ENCODE results near the gene GGPS1. TPM values are rescaled to one million over a fixed set of nuclear protein-coding genes. Genes with fewer than 3 reads are reported as not detected.
A peak's percentile ranks its signal among the peaks of the same experiment; 100 is the strongest.
"Not testable (repeated sequence)": the region's sequence is repeated elsewhere in the genome, so short reads cannot be mapped to it uniquely, and the experiment has no call there.

Gene GGPS1
- total RNA-seq, 1 donor from 2014 or later, result 65.1 TPM

DNA sequence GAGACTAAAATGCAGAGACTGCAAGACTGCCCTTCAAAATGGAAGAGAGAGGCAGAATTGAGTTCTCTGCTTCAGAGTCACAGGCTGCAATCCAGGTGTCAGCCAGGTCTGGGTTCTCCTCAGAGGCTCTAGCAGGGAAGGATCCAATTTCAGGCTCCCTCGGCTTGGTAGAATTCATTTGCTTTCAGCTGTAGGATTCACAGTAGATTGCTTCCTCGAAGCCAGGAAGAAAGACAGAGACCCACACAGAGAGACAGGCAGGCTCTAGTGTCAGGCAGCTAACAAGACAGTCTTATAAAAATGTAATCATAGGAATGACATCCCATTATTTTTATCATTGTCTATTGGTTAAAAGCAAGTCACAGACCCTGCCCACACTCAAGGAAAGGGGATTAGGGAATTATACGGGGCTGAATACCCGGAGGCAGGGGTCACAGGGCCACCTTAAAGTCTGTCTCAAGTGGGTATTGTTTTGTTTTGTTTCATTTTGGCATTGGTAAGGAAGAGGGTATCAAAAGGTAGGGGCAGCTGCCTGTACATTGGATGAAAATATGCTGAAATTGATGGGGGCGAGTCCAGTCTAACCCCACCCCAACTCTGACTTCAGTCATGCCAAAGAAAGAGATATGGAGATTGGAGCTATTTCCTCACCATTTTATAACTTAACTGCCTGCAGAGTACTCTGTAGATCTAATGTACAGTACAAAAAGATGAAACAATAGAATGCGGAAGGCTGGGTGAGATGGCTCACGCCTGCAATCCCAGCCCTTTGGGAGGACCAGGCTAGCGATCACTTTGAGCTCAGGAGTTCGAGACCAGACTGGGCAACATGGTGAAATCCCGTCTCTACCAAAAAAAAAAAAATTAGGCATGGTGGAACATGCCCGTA is 29.4 kb downstream of the GGPS1 start:
- Histone ChIP-seq H3K4me3 (peak overlapping the region; percentile 12), H3K4me1 (peaks cover 15% of the 10 kb centered on the region), H3K9ac (no peak overlapping the region), H3K9me3 (ENCODE audit: low read depth) (no peaks in the 10 kb centered on the region), H3K36me3 (no peaks in the 10 kb centered on the region), H2AFZ (replicated peaks) (peak overlapping the region; percentile 12), H3F3A (ENCODE audit: low read depth) (peaks cover 16% of the 10 kb centered on the region), H3K79me2 (ENCODE audit: low read depth) (no peaks in the 10 kb centered on the region), H3K4me2 (peak overlapping the region; percentile 55), H3K27me3 (no peaks in the 10 kb centered on the region), H4K20me1 (ENCODE audit: low read depth) (no peaks in the 10 kb centered on the region), H3K27ac (no peak overlapping the region)
- Mint-ChIP-seq H3K9me3 (no peaks in the 10 kb centered on the region), H3K4me1 (peaks cover 14% of the 10 kb centered on the region), H3K27ac (peak overlapping the region; percentile 9), H3K27me3 (ENCODE audit: insufficient read depth, low read depth) (no peaks in the 10 kb centered on the region), H3K4me3 (peak overlapping the region; percentile 14), H3K36me3 (no peaks in the 10 kb centered on the region)
- TF ChIP-seq, protein P1, sequence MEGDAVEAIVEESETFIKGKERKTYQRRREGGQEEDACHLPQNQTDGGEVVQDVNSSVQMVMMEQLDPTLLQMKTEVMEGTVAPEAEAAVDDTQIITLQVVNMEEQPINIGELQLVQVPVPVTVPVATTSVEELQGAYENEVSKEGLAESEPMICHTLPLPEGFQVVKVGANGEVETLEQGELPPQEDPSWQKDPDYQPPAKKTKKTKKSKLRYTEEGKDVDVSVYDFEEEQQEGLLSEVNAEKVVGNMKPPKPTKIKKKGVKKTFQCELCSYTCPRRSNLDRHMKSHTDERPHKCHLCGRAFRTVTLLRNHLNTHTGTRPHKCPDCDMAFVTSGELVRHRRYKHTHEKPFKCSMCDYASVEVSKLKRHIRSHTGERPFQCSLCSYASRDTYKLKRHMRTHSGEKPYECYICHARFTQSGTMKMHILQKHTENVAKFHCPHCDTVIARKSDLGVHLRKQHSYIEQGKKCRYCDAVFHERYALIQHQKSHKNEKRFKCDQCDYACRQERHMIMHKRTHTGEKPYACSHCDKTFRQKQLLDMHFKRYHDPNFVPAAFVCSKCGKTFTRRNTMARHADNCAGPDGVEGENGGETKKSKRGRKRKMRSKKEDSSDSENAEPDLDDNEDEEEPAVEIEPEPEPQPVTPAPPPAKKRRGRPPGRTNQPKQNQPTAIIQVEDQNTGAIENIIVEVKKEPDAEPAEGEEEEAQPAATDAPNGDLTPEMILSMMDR (IDR thresholded peaks at IDR 0.05), result no peak
- TF ChIP-seq EZH2phosphoT487 (IDR thresholded peaks at IDR 0.05) (no peak), EZH2 (IDR thresholded peaks at IDR 0.05) (no peak)
- DNase-seq (ENCODE audit: low spot score), result peak; percentile 68

DNA sequence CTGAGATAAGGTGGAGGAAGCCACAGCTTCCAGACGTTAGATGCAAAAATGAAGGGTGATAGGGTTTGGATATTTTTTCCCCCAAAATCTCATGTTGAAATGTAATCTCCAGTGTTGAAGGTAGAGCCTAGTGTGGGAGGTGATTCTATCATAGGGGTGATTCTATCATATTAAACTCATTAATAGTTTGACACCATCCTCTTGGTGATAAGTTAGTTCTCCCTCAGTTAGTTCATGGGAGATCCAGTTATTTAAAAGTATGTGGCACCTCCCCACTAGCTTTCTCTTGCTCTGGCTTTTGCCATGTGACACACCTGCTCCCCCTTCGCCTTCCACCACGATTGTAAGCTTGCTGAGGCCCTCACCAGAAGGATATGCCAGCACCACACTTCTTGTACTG is 30.5 kb downstream of the GGPS1 start:
- no peak overlapping the region for H2AFZ ChIP-seq (replicated peaks)
- Mint-ChIP-seq H3K9me3 (no peaks in the 10 kb centered on the region), H3K4me3 (no peak overlapping the region), H3K36me3 (no peaks in the 10 kb centered on the region), H3K4me1 (peaks cover 14% of the 10 kb centered on the region), H3K27me3 (ENCODE audit: insufficient read depth, low read depth) (no peaks in the 10 kb centered on the region), H3K27ac (no peak overlapping the region)
- H3K27me3 ChIP-seq, result no peaks in the 10 kb centered on the region
- H3K4me1 ChIP-seq, result peaks cover 15% of the 10 kb centered on the region
- no peaks in the 10 kb centered on the region for H4K20me1 ChIP-seq (ENCODE audit: low read depth)
- no peak for DNase-seq (ENCODE audit: low spot score)
- no peak overlapping the region for H3K27ac ChIP-seq
- H3K79me2 ChIP-seq (ENCODE audit: low read depth), result no peaks in the 10 kb centered on the region
- no peak overlapping the region for H3K4me2 ChIP-seq
- no peak overlapping the region for H3K9ac ChIP-seq
- no peaks in the 10 kb centered on the region for H3K36me3 ChIP-seq
- H3K4me3 ChIP-seq, result no peak overlapping the region
- peaks cover 16% of the 10 kb centered on the region for H3F3A ChIP-seq (ENCODE audit: low read depth)
- TF ChIP-seq EZH2 (IDR thresholded peaks at IDR 0.05) (no peak), EZH2phosphoT487 (IDR thresholded peaks at IDR 0.05) (no peak)
- TF ChIP-seq, protein P1 (IDR thresholded peaks at IDR 0.05), result no peak
- H3K9me3 ChIP-seq (ENCODE audit: low read depth), result no peaks in the 10 kb centered on the region

DNA sequence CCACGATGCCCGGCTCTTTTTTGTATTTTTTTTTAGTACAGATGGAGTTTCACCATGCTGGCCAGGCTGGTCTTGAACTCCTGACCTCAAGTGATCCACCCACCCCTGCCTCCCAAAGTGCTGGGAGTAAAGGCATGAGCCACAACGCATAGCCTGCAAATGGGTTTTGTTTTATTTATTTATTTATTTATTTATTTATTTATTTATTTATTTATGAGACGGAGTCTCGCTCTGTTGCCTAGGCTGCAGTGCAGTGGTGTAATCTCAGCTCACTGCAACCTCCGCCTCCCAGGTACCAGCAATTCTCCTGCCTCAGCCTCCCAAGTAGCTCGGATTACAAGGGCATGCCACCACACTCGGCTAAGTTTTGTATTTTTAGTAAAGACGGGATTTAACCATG is 35.8 kb downstream of the GGPS1 start:
- H3K9me3 ChIP-seq (ENCODE audit: low read depth); DNase-seq (ENCODE audit: low spot score); H4K20me1 ChIP-seq (ENCODE audit: low read depth); H3K9ac ChIP-seq; H3K27me3 ChIP-seq; H3K36me3 ChIP-seq; H3K4me2 ChIP-seq; H3K27me3 Mint-ChIP-seq (ENCODE audit: insufficient read depth, low read depth); H3K36me3 Mint-ChIP-seq; H3K9me3 Mint-ChIP-seq; H3K4me3 Mint-ChIP-seq; H3K27ac ChIP-seq; H2AFZ ChIP-seq (replicated peaks); H3K4me1 ChIP-seq; H3K4me3 ChIP-seq; H3K27ac Mint-ChIP-seq: not testable (repeated sequence)
- peaks cover 15% of the 10 kb centered on the region for H3K4me1 Mint-ChIP-seq
- H3K79me2 ChIP-seq (ENCODE audit: low read depth), result peaks cover 17% of the 10 kb centered on the region
- H3F3A ChIP-seq (ENCODE audit: low read depth), result peaks cover 13% of the 10 kb centered on the region

DNA sequence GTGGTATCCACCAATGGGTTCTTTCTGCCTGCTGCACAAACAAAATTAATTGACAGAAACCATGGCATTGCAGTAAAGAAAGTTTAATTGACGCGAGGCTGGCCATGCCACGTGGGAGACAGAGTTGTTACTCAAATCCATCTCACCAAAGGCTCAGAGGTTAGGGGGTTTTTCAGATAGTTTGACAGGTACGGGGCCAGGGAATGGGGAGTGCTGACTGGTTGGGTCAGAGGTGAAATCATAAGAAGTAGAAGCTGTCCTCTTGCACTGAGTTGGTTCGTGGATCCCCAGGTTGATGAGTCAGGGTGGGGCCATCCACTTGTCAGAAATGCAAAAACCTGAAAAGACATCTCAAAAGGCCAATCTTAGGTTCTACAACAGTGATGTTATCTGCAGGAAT is 37.9 kb downstream of the GGPS1 start:
- no peaks in the 10 kb centered on the region for H3K9me3 Mint-ChIP-seq
- TF ChIP-seq EZH2phosphoT487 (IDR thresholded peaks at IDR 0.05) (no peak), EZH2 (IDR thresholded peaks at IDR 0.05) (no peak)
- TF ChIP-seq, protein P1 (IDR thresholded peaks at IDR 0.05), result no peak
- H4K20me1 ChIP-seq (ENCODE audit: low read depth), result no peaks in the 10 kb centered on the region
- peaks cover 38% of the 10 kb centered on the region for H3K79me2 ChIP-seq (ENCODE audit: low read depth)
- no peak overlapping the region for H3K4me2 ChIP-seq
- H3K27ac ChIP-seq, result no peak overlapping the region
- peaks cover 15% of the 10 kb centered on the region for H3K4me1 Mint-ChIP-seq
- DNase-seq (ENCODE audit: low spot score), result no peak
- no peak overlapping the region for H3K27ac Mint-ChIP-seq
- H3K9ac ChIP-seq, result no peak overlapping the region
- no peaks in the 10 kb centered on the region for H3K36me3 ChIP-seq
- no peaks in the 10 kb centered on the region for H3K27me3 Mint-ChIP-seq (ENCODE audit: insufficient read depth, low read depth)
- H3K9me3 ChIP-seq (ENCODE audit: low read depth), result no peaks in the 10 kb centered on the region
- no peak overlapping the region for H3K4me3 ChIP-seq
- H3K4me1 ChIP-seq, result peaks cover 4% of the 10 kb centered on the region
- H3K36me3 Mint-ChIP-seq, result peaks cover 4% of the 10 kb centered on the region
- H3F3A ChIP-seq (ENCODE audit: low read depth), result peaks cover 13% of the 10 kb centered on the region
- no peaks in the 10 kb centered on the region for H3K27me3 ChIP-seq
- H3K4me3 Mint-ChIP-seq, result peak overlapping the region; percentile 64
- peak overlapping the region; percentile 3 for H2AFZ ChIP-seq (replicated peaks)
